ENCODE measurements around the gene MLANA. TPM values are rescaled to one million over a fixed set of nuclear protein-coding genes. Genes with fewer than 3 reads are reported as not detected.

Gene MLANA
- total and polyA plus RNA-seq, 10 of the 15 experiments (the other 5 are each of a cell fraction or from before 2014, with no cell fraction given): 0.11 to 0.26 (median 0.13) TPM; not detected in 6

GRCh38 chr9:5920860-5921328 is 30.2 kb downstream of the MLANA start (continued):
- TF ChIP-seq SIN3A (IDR thresholded peaks at IDR 0.05; ENCODE audit: low read depth, low read length) (no peak), ZNF384 (IDR thresholded peaks at IDR 0.05; ENCODE audit: borderline replicate concordance, low read depth, low read length) (no peak), MAX (IDR thresholded peaks at IDR 0.05; ENCODE audit: low read depth, low read length) (no peak; the same call in 1 of the 2 replicates), CTCF (IDR thresholded peaks at IDR 0.05 in 2 of 3, conservative IDR thresholded peaks at IDR 0.05 in 1 of 3; ENCODE audit: control insufficient read depth in 2 of 3, extremely low read depth in 1 of 3, insufficient read depth in 1 of 3, low read depth in 3 of 3, low read length in 3 of 3) (no peak), WRNIP1 (IDR thresholded peaks at IDR 0.05; ENCODE audit: borderline replicate concordance, low read depth, low read length) (no peak), MYC (IDR thresholded peaks at IDR 0.05; ENCODE audit: insufficient read depth, insufficient read length, insufficient replicate concordance, low read length, severe bottlenecking) (no peak), HDAC2 (IDR thresholded peaks at IDR 0.05) (no peak), SRF (IDR thresholded peaks at IDR 0.05; ENCODE audit: low read depth in 2 of 2, low read length in 2 of 2) (no peak), CEBPB (IDR thresholded peaks at IDR 0.05; ENCODE audit: borderline replicate concordance in 1 of 2, low read depth in 2 of 2, low read length in 2 of 2) (no peak), SMAD1 (IDR thresholded peaks at IDR 0.05; ENCODE audit: low read depth, partially characterized antibody) (peak; percentile 94), POU2F2 (IDR thresholded peaks at IDR 0.05; ENCODE audit: borderline replicate concordance, low read depth, low read length) (no peak; the same call in 2 of the 3 replicates), TARDBP (IDR thresholded peaks at IDR 0.05; ENCODE audit: borderline replicate concordance) (no peak), SKIL (IDR thresholded peaks at IDR 0.05; ENCODE audit: low read depth, poor library complexity, severe bottlenecking) (peak; percentile 95), STAT3 (IDR thresholded peaks at IDR 0.05; ENCODE audit: low read depth, low read length) (peak; percentile 99), ETV6 (conservative IDR thresholded peaks at IDR 0.05 in 1 of 2, IDR thresholded peaks at IDR 0.05 in 1 of 2; ENCODE audit: borderline replicate concordance in 1 of 2, low read depth in 1 of 2) (no peak; a peak in 1 of 4 replicates)
- TF ChIP-seq, protein P1, sequence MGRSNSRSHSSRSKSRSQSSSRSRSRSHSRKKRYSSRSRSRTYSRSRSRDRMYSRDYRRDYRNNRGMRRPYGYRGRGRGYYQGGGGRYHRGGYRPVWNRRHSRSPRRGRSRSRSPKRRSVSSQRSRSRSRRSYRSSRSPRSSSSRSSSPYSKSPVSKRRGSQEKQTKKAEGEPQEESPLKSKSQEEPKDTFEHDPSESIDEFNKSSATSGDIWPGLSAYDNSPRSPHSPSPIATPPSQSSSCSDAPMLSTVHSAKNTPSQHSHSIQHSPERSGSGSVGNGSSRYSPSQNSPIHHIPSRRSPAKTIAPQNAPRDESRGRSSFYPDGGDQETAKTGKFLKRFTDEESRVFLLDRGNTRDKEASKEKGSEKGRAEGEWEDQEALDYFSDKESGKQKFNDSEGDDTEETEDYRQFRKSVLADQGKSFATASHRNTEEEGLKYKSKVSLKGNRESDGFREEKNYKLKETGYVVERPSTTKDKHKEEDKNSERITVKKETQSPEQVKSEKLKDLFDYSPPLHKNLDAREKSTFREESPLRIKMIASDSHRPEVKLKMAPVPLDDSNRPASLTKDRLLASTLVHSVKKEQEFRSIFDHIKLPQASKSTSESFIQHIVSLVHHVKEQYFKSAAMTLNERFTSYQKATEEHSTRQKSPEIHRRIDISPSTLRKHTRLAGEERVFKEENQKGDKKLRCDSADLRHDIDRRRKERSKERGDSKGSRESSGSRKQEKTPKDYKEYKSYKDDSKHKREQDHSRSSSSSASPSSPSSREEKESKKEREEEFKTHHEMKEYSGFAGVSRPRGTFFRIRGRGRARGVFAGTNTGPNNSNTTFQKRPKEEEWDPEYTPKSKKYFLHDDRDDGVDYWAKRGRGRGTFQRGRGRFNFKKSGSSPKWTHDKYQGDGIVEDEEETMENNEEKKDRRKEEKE (IDR thresholded peaks at IDR 0.05): no peak
- TF ChIP-seq, protein P2, sequence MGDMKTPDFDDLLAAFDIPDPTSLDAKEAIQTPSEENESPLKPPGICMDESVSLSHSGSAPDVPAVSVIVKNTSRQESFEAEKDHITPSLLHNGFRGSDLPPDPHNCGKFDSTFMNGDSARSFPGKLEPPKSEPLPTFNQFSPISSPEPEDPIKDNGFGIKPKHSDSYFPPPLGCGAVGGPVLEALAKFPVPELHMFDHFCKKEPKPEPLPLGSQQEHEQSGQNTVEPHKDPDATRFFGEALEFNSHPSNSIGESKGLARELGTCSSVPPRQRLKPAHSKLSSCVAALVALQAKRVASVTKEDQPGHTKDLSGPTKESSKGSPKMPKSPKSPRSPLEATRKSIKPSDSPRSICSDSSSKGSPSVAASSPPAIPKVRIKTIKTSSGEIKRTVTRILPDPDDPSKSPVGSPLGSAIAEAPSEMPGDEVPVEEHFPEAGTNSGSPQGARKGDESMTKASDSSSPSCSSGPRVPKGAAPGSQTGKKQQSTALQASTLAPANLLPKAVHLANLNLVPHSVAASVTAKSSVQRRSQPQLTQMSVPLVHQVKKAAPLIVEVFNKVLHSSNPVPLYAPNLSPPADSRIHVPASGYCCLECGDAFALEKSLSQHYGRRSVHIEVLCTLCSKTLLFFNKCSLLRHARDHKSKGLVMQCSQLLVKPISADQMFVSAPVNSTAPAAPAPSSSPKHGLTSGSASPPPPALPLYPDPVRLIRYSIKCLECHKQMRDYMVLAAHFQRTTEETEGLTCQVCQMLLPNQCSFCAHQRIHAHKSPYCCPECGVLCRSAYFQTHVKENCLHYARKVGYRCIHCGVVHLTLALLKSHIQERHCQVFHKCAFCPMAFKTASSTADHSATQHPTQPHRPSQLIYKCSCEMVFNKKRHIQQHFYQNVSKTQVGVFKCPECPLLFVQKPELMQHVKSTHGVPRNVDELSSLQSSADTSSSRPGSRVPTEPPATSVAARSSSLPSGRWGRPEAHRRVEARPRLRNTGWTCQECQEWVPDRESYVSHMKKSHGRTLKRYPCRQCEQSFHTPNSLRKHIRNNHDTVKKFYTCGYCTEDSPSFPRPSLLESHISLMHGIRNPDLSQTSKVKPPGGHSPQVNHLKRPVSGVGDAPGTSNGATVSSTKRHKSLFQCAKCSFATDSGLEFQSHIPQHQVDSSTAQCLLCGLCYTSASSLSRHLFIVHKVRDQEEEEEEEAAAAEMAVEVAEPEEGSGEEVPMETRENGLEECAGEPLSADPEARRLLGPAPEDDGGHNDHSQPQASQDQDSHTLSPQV (IDR thresholded peaks at IDR 0.05): no peak; the same call in 1 of the 2 replicates
